T-helper 22 cell (primary cell): ENCODE results near the gene MTERF4.
A peak's percentile ranks its signal among the peaks of the same experiment; 100 is the strongest.
"Not testable (repeated sequence)": the region's sequence is repeated elsewhere in the genome, so short reads cannot be mapped to it uniquely, and the experiment has no call there.

ENCODE experiments used
- DNase-seq: peaks from one replicate; pipeline ENCODE4 v3.0.0-alpha.2; 2020; ENCODE audit warnings: low read depth

MTERF4 gene

DNA sequence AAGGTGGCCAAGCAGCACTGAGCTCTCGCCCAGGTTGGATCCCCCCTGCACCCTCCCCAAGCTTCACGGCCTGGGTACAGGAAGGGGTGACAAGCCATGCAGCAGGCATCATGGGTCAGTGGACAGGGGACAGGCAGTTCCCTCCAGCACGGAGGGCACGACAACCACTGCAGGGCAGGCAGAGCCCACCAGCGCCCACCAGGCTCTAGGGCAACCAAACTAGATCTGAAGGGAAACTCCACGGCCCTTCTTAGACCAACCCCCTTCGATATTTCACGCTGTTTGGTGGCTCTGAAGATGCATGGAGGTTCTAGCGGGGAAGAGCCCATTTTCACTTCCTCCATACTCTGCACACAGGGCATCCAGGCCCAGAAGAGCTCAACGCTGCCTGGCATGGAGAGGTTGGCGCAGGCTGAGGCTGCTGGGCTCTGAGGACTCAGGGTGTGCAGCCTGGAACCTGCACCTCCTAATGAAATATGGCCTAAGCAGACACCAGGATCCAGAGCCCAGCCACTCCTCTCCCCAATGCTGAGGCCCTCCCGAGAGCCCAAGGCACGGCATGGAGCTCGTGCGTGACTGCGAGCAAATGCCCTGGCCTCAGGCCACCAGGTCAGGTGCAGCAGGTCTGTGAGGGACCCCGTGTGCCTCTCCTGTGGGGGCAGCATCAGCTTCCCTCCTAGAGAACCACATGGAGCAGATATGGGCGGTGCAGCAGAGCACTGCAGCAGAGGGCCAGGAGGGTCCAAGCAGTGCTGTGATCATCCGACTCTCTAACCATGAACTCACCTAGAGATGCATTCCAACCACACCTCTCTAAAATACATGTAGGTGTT, 8.7 kb upstream of the MTERF4 start:
- DNase-seq: no peak

DNA sequence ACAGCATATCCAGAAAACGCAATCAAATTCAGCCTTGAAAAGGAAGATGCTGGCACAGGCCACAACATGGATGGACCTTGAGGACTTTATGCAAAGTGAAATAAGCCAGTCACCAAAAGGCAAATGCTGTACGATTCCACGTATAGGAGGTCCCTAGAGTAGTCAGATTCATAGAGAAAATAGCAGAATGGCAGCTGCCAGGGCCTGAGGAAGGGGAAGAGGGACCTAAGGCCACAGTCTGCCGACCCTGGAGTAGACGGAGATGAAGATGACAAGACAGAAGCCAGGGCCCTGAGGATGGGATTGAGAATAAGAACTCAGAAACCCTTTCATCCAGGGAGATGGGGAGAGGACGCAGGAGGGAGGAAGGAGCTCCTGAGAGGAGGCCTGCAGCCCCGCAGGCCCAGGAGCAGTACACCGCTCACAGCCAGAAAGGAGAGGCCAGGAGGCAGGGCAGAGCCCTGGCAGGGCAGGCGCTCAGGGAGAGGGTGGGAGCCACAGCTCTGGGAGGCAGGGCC, 8.1 kb upstream of the MTERF4 start:
- DNase-seq: no peak

DNA sequence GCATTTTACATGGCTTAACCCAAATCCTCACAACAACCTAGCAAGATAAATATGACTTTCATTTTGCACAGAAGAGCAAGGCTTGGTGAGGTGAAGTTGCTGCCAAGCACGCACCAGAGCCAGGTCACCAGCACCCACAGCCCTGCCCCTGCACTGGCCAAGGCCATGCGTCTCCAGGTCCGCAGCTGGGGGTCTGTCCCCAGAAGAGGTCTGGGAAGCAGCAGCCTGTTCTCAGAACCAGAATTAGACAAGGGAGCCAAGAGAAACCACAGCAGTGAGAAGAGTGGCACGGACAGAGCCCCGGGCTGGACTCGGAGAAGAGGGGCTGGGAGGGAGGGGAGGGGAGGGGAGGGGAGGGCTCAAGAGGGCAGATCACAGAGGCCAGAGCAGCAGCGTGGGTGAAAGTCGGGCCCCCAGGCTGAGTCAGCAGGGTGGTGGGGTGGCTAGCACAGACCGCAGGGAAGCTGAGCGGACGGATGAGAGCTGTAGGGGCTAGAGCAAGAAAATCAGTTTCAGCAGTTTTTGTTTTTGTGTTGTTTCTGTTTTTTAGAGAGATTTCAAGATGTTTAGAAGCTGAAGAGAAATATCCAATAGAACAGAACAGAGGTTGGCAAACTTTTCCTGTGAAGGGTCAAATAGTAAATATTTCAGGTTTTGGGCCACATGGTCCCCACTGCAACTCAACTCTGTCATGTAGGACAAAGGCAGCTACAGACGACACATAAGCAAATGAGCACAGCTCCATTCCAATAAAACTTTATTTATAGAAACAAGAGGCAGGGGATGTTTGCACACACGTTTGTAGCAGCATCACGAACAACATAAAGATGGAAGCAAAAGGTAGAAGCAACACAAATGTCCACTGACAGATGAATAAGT, 7.4 kb upstream of the MTERF4 start:
- DNase-seq: no peak

DNA sequence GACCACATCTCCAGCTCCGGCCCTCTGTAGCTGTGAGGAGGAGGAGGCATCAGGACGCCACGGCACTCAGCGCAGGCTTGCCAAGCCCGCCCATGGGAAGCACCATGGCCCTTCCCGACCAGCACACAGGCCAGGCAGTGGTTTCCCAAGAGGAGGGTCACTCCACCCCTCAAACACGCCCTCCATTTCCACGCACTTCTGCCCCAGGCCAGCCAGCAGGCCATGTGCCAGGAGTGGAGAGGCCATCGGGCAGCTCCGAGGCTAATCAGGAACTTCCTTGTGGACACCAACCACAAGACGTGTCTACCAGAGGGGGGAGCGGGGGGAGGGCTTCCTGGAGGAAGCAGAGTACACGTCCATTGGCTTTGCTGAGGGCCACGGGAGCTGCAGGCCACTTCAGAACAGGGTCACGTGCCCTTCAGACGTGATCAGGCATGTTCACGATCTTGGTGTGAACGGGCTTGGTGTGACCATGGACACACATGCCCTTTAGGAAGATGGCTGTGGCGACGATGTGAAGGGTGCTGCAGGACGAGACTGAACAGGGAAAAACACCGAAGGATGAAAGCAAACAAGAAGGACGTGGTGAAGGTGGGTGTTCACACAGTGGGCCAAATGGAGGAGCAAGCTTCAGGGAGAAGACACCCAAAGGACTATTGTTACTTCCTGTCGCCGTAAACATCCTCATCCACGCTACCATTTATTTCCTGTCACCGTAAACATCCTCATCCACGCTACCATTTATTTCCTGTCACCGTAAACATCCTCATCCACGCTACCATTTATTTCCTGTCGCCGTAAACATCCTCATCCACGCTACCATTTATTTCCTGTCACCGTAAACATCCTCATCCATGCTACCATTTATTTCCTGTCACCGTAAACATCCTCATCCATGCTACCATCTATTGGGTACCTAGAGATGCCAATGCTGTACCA, 6.5 kb upstream of the MTERF4 start:
- DNase-seq: no peak

DNA sequence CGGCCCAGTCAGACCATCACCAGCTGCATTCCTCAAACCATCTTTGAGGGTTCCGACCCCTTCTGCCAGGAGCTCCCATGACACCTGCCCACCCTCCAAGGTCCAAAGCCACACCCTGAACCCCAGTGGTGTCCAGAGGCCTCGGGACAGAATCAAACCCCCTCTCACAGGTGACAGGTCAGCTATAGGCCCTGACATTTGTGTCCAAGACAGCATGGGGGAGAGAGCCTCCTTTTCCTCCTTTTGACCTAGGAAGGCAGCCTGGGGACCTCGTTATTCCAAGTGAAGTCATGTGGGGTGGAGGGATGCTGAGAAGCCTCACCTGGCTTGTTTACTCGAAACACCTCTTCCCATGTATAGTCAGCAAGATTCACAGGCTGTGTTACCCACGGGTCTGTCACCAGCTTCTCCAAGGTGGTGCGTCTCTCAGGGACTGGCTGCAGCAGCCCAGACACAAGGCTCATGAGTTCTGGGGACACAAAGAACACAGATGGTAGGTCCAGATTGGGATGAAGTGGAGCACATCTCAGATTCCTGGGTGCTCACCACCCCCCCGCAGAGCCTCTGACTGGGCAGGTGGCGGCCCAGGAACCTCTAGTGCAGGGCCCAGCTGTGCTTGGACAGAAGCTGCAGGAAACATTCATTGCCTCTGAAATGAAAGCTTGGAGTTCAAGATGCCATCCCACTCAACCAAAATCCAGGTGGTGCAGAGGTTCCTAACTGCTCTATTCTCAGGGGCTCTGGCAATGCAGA, 5.1 kb upstream of the MTERF4 start:
- DNase-seq: no peak

DNA sequence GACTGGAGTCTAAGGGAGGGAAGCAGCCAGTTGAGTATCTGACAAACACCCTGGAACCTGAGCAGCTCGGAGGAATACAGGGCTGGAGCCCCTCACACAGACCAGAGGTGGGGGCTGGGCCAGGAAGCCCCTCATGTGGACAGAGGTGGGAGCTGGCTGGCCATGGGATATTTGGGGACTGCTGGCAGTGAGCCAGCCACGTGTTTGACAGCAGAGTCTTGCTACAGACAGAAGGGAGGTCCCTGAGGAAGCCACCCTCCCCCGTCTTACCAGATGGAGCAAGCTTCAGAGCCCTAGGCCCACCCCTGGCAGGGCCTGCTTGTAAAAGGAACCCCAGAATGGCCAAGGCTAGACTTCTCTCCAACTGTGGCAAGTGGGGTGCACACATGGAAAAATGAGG, 3.6 kb upstream of the MTERF4 start:
- no peak for DNase-seq

DNA sequence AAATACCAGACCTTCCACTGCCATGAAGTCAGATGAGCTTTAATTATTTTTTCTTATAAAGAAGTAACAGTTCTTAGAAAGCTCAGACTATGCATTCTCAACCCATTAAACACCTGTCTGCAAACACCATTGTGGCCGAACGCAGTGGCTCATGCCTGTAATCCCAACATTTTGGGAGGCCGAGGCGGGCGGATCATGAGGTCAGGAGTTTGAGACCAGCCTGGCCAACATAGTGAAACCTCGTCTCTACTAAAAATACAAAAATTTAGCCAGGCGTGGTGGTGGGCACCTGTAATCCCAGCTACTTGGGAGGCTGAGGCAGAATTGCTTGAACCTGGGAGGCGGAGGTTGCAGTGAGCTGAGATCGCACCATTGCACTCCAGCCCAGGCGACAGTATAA, 2.5 kb upstream of the MTERF4 start:
- not testable (repeated sequence) for DNase-seq

DNA sequence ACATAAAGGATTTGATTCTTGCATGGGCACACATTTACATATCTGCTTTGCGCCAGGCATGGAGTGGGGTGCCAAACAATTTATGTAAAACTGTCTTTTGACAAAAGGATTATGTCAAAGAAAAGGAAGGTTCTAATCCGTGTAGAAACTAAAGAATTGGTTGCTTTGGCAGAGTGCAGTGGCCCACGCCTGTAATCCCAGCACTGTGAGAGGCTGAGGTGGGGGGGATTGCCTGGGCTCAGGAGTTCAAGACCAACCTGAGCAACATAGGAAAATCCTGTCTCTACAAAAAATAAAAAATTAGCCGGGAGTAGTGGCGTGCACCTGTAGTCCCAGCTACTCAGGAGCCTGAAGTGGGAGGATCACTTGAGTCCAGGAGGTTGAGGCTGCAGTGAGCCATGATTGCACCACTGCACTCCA, 1.1 kb upstream of the MTERF4 start:
- no peak for DNase-seq

DNA sequence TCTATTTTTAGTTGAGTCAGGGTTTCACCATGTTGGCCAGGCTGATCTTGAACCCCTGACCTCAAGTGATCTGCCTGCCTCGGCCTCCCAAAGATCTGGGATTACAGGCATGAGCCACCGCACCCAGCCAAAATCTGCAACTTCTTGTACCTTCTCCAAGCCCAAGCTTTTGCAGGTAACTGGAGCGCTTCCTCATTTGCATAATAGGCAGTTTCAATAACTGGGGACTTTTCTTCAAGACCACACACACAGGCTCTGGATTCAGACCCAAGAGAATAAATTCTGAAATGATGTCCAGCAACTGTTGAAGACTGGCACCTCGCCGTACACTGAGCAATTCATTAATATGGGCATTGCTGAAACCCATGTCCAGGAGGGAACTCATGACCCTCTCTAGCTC, 2.8 kb downstream of the MTERF4 start:
- no peak for DNase-seq

DNA sequence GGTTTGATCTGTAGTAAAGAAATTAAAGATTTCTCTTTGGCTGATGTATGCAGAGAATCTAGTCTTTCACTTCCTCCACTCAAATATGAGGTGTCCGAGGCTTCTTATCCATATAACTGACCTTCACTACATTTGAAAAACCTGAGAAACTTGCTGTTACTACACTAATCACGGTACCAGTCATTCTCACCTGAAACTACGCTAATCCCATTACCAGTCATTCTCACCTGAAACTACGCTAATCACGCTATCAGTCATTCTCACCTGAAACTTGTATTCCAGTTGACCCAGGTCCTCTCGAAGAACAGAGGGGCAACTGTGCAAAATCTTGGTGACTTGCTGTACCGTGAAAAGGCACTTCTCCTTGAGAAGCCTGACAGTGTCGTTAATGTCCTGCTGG, 5.1 kb downstream of the MTERF4 start:
- DNase-seq: no peak

DNA sequence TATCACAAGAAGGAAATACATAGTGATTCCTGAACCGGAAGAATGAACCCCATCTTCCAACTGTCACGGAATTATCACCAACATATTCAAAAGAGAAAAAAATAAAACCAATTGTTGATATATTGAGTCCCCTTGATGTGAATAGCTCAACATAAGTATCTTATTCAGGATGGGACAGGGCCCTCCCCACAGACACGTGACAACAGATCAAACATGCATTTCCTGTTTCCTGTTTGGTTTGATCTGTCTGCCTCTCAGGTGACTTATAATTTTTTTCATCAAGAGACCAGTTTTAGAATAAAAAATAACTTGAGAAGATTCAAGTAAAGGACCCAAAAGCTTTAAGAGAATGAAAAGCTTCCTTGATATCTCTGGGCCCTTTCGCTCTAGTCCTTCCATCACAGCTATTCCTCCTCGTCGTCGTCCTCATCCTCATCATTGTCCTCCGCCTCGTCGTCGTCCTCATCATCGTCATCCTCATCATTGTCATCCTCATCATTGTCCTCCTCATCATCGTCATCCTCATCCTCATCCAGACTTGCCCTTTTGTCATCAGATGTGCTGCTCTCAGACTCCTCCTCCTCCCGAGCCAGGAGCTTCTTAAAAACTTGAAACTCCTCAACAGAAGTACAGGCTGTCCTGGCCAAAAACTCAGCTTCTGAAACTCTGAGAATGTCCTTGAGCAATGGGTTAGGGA, 6.3 kb downstream of the MTERF4 start:
- DNase-seq: peak; percentile 62

DNA sequence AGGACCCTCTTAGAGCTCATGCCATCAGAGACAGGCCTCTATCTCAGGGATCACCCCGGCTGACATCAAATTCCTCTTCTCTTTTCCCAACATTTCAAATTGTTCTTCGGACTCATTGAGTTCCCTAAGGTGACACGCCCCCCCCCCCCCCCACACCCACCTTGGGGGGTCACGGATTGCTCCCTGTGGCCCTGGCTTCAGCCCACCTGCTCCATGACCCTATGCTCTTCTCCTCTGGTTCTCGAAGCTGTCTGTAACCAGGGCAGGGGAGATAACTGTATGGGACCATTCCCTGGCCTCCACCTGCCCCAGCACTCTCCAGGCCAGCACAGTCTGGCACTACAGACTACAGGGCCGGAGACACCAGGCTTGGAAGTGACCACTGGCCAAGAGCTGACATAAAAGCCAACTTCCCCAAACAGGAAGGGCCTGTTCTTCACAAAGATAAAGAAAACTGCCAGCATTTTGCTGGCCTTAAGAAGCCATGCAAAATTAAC, 7.1 kb downstream of the MTERF4 start:
- DNase-seq: no peak

DNA sequence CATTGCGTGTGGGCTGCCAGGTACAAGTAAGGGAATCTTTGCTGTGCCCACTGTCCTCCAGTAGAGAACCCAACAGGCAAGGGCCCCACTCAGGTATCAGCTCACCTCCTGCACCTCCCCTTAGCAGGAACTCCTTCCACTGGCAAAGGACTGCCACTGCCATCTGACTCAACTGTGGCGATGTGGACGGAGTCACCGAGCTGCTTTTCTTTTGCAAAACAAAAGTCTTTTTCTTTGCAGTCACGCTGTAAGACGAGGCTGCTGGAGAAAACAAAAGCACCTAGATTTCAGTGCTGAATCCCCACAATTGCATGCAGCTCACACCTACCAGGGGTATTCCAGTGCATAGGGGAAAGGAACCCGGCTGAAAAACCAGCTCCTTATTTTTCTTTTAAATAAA, 7.9 kb downstream of the MTERF4 start:
- DNase-seq: no peak

DNA sequence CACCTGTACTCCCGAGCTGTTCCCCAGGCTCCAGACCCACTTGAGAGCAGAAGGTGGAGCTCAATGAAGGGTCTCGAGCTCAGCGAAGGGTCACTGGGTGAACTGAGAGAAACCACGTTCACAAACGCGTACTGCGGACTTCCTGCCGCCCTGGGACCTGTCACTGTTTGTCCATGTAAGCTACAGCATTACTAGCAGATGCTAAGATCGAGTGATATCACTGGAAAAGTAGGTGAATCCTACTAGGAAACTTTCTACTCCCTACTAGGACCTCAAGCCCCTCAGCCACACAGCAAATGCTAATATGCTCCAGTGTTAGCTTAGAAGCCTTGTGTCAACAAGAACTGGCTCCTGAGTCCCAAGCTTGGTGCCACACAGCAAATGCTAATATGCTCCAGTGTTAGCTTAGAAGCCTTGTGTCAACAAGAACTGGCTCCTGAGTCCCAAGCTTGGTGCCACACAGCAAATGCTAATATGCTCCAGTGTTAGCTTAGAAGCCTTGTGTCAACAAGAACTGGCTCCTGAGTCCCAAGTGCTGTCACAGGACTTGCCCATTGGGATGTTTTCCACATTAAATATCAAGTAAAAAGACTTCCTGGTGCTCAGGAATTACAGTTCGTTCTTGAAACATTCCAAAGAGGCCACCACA, 8.8 kb downstream of the MTERF4 start:
- not testable (repeated sequence) for DNase-seq

DNA sequence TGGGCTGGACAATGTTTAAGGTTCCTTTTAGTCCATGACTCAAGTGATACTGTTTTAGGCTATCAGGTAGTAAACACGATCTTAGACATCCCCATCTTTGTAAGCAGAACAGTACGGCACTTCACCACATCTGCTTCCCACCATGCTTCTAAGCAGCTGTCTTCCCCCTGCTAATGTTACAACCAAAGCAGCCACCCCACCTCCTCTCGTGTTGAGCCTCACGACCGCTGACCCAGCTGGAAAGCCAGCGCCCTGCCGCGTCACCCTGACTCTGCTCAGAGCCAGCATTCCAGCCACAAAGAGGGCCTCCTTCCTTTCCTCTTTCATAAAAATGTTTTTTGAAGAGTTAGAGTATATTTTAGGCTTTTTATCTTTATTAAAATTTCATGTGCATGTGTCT, 9.4 kb downstream of the MTERF4 start:
- DNase-seq: no peak

DNA sequence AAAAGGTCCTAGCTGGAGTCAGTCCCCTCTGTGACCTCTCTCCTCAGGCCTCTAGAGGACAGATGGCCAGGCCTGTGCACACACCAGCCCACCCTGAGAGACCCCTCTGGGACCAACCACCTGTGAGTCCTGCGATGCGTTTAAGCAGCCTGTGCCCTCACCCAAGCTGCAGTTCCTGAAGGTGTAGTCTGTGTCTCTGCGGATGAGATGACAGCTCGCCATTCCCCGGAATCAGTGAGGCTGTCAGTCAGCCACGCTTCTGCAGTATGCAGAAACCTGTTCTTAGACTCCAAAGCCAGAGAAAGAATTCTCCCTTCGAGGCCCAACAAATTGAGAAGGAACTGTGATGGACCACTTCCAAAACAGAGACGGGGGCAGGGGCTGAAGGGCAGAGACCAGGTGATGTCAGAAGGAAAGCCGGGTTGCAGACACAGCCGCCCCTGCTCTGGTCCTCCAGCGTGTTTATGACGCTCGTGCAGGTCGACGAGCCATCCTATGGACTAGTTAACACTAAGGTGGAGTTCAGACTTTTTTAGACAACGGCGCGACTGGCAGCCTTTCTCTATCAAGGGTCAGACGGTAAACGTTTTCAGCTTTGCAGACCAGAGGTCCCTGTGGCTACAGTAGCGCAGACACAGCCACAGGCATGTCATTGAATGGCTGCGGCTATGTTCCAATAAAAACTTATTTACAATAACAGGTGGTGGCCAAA, 10.2 kb downstream of the MTERF4 start:
- no peak for DNase-seq

DNA sequence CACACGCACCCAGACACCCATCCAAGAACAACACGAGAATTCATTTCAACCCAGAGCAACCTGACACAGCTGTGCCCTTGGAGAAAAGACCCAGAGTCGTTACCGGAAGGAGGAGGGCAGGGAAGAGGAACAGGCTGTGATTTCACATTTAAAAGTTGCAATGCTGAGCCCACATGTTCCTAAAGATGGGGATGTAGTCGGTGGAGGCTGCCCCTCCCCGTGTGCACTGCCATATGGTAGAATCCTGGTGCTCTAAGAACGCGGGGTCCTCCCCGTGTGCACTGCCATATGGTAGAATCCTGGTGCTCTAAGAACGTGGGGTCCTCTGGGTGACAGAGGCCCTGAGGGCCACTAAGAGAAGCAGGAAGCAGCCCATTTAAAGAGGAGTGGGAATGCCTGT, 10.9 kb downstream of the MTERF4 start:
- DNase-seq: no peak

DNA sequence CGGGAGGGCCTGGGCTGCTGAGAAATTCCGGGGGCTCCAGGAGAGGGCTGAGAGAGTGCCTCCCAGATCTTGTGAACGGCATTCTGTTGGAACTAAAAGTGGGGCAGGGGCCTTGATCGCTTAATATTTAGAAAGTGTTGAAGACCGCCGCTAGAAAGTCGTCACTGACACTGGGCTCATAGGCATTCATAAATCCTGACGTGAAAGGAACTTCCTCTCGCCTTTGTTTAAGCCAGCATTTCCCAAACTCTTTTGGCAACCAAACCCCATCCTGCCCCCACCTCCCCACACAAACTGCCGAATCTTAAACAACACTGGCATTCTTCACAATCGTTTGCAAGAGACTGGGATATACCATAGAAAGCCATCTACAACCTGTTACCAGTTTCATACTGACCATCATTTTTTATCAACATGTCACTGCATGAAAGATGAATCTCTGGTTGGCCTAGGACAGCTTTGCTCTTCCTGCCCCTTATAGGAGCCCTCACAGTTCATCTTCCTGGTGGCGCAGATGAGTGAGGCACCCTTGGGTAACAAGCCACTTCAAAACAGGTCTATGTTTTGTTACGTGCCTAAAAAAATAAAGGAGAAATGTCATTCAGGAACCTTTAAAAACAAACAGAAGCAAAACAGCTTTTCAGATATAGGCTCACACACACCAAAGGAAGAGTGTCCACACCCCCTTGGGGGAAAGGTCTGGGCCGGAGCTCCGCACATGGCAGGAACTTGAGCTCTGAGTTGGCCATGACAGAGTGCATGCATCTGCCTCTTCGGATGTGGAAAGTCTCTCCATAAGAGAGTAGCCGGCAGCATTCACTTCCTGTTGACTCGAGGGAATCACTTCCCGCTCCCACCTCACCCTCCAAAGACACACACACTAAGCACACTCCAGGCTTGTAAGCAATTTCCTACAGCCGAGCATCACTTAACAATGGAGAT, 13.0 kb downstream of the MTERF4 start:
- DNase-seq: no peak
